NCI-H526 (cell line): ENCODE measurements around the gene PTGIR.
"Not testable (repeated sequence)": the region's sequence is repeated elsewhere in the genome, so short reads cannot be mapped to it uniquely, and the experiment has no call there.

Source experiments
- DNase-seq, 2 experiments: peaks; one replicate each; lab custom pipeline; 2025; lab: John Stamatoyannopoulos, UW

The PTGIR gene

GRCh38 chr19:46639358-46640182, 14.7 kb upstream of the PTGIR start:
- DNase-seq = no peak

DNA sequence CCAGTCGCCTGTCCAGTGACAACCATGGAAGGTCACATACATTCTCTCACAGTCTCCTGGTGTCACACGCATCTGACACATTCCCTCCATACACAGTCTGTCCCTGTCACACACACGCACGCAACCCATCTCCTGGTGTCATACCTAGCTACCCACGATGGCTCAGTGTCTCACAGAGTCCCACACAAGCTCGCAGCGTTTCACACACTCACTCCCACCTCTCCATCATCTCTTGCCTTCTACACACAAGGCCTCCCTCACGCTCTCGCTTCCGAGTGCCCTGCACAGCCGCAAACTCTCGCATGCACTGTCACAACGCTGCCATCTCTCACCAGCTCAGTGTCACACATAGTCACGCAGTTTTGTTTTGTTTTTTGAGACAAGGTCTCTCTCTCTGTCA, 12.3 kb upstream of the PTGIR start:
- DNase-seq = no peak

- DNase-seq = peak in 1 of 2 experiments; percentile 32
These were observed 11.3 kb upstream of the PTGIR start, which contains the start of gene GNG8 for GRCh38 chr19:46635920-46636761. Gene GNG8 (minus strand): TSS chr19:46636202. CDS start chr19:46634682, 1,520 bp downstream.

DNA sequence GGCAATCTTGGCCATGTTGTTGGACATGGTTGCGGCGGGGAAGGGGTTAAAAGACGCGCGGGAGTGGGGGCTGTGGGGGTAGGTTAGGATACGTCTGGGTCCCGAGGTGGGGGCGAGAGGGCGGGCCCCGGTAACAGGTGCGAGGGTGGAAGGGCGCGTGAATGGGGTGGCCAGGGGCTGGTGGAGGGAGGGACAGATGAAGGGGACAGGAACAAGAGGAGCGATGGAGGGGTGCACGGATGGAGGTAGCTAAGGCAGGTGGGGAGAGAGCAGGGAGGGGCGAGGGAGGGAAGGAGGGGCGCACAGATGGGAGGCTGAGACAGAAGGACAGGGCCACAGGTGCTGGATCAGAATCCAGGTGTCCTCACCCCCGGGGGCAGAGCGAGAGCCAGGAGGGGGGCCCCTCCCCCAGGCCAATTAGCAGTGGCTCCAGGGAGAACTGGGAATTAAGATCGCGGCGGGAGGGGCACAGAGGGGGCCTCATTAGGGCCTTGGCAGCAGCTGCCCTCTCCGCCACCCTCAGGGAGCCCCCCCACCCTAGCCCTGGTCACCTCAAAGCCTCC, 9.8 kb upstream of the PTGIR start:
- peak in 1 of 2 experiments; percentile 49 for DNase-seq

- DNase-seq = peak in 1 of 2 experiments; percentile 86
These were observed 9.3 kb upstream of the PTGIR start for GRCh38 chr19:46634045-46634655.

DNA sequence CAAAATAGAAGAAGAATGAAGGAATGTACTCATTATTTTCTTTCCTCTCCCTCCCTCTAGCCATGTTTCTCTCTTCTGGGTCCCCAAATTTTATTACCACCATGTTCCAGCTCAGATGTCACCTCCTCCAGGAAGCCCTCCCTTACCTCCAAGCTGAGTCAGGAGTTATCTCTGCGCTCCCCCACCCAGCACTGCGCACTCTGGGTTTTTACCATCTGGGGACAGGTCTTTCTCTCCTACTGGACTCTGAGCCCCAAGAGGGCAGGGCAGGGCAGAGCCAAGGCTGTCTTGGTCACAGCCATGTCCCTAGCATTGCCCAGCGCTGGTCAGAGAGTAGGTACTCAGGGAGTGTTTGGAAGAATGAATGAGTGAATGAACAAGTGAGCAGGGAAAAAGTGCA, 8.2 kb upstream of the PTGIR start:
- DNase-seq = no peak

GRCh38 chr19:46631481-46631880, 6.6 kb upstream of the PTGIR start:
- DNase-seq = no peak

- DNase-seq = no peak
These were observed 5.8 kb upstream of the PTGIR start for GRCh38 chr19:46630586-46631205.

- DNase-seq = no peak
These were observed 4.7 kb upstream of the PTGIR start for GRCh38 chr19:46629546-46630025.

DNA sequence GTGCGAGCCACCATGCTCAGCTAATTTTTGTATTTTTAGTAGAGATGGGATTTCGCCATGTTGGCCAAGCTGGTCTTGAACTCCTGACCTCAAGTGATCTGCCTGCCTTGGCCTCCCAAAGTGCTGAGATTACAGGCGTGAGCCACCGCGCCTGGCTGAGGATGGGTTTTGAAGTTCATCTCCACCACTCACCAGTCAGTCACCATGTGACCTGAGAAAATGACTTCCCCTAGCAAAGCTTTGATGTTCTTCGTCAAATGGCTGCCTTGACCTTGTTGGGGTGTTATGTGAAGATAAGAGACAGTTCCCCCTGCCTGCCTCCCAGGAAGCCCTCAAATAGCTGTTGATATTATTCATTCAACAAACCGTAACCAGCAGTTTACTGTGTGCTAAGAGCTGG, 4.1 kb upstream of the PTGIR start:
- not testable (repeated sequence) for DNase-seq

- no peak for DNase-seq
These were observed 1.6 kb upstream of the PTGIR start for GRCh38 chr19:46626446-46626845.

DNA sequence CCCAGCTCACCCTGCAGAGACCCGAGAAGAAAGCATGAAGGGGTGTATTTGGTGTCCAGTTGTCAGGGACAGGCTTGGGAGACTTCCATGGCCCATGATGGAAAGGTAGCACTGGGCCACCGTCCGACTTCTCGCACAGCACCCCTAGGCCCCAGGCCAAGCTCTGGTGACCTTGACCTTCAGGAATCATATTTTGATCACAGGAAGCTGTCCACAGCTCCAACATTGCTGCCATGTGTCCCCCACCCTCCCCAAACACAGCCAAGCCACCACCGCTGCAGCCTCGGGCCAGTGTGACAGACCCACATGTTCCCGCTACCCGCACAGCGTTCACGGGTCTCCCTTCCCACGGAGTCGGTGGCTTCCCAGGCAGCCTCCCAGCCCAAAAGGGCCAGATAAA, 842 bp upstream of the PTGIR start:
- DNase-seq = no peak

GRCh38 chr19:46623915-46624502, 880 bp downstream of the PTGIR start:
- no peak for DNase-seq

- no peak for DNase-seq
These were observed 2.8 kb downstream of the PTGIR start for GRCh38 chr19:46622118-46622446.

GRCh38 chr19:46621191-46622117, 3.4 kb downstream of the PTGIR start:
- DNase-seq = no peak

GRCh38 chr19:46620716-46621115, 4.2 kb downstream of the PTGIR start:
- DNase-seq = no peak

DNA sequence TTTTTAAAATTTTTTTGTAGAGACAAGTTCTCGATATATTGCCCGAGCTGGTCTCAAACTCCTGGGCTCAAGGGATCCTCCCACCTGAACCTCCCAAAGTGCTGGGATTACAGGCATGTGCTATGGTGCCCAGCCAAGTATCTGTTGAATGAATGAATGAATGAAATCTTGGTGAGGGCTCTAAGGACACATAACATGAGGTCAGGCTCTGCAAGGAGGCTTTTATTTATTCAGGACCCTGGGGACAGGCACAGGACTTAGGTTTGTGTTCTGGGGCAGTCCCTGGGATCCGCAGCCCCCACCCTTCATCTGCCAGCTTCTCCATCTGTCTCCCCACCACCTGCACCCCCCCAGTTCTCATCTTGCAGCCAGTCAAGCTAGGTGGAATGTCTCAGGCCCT, 4.6 kb downstream of the PTGIR start:
- DNase-seq = no peak

- no peak for DNase-seq
These were observed 6.1 kb downstream of the PTGIR start for GRCh38 chr19:46618670-46619231.

DNA sequence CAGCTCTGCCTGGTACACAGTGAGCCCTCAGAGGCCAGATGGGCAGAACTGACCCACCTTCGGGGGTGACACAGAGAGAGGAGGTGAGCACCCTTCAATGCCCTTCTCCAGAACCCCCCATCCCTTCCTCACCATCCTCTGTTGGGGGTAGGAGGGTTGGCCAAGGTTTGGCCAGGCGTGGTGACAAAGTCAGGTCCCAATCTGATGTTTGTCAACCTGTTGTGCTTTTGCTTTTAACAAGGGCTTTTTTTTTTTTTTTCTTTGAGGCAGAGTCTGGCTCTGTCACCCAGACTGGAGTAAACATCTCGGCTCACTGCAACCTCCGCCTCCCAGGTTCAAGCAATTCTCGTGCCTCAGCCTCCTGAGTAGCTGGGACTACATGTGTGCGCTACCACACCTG, 7.3 kb downstream of the PTGIR start:
- DNase-seq = no peak
